GM23338 (cell line): ENCODE data around the gene TGFB3. TPM values are rescaled to one million over a fixed set of nuclear protein-coding genes. Genes with fewer than 3 reads are reported as not detected.

Experiments used
- ATAC-seq: fragments of 200-7000 bp; cut with Tn5 transposase; 3 replicates; pipeline ENCODE4 v1.9.1; 2020
- DNase-seq: peaks from one replicate; pipeline ENCODE4 v3.0.0-alpha.2; 2015; ENCODE audit warnings: low spot score
- H2AFZ ChIP-seq: fragments of 200-600 bp; sonication (generic); 2 replicates; pipeline ENCODE4 v1.8.0; 2016; ENCODE audit warnings: antibody characterized with exemption, mild to moderate bottlenecking, moderate library complexity
- H3F3A ChIP-seq: fragments of 200-600 bp; sonication (generic); replicated peaks from 2 replicates; pipeline ENCODE4 v1.8.0; 2017; ENCODE audit warnings: antibody characterized with exemption, mixed run types, low read depth
- H3K27ac ChIP-seq: fragments of 200-600 bp; sonication (generic); 2 replicates; pipeline ENCODE4 v1.6.1; 2016; ENCODE audit warnings: low read depth
- H3K27me3 ChIP-seq: fragments of 200-600 bp; sonication (generic); 2 replicates; pipeline ENCODE4 v1.8.0; 2016; ENCODE audit warnings: mild to moderate bottlenecking, mixed run types, moderate library complexity; ENCODE audit not compliant: insufficient read depth
- H3K36me3 ChIP-seq: fragments of 200-600 bp; sonication (generic); 2 replicates; pipeline ENCODE4 v1.8.0; 2016; ENCODE audit warnings: mild to moderate bottlenecking; ENCODE audit not compliant: insufficient read depth
- H3K4me1 ChIP-seq: fragments of 200-600 bp; sonication (generic); 2 replicates; pipeline ENCODE4 v1.8.0; 2016; ENCODE audit warnings: mild to moderate bottlenecking, moderate library complexity; ENCODE audit not compliant: insufficient read depth
- H3K4me2 ChIP-seq: fragments of 200-600 bp; sonication (generic); 2 replicates; pipeline ENCODE4 v1.7.1; 2017; ENCODE audit warnings: mixed run types
- H3K4me3 ChIP-seq: fragments of 200-600 bp; sonication (generic); 2 replicates; pipeline ENCODE4 v1.6.1; 2016; ENCODE audit warnings: mixed run types
- H3K79me2 ChIP-seq: fragments of 200-600 bp; sonication (generic); replicated peaks from 2 replicates; pipeline ENCODE4 v1.8.0; 2017; ENCODE audit warnings: mild to moderate bottlenecking; ENCODE audit not compliant: insufficient read depth
- H3K9me2 ChIP-seq: fragments of 200-600 bp; sonication (generic); 2 replicates; pipeline ENCODE4 v1.8.0; 2017; ENCODE audit not compliant: insufficient read depth
- H4K20me1 ChIP-seq: fragments of 200-600 bp; sonication (generic); replicated peaks from 2 replicates; pipeline ENCODE4 v1.8.0; 2017; ENCODE audit warnings: mild to moderate bottlenecking; ENCODE audit not compliant: insufficient read depth
- H3K27ac Mint-ChIP-seq: 2 replicates; pipeline ENCODE4 v1.8.0; 2020; ENCODE audit warnings: inconsistent platforms, mild to moderate bottlenecking, moderate library complexity, mixed read lengths
- H3K27me3 Mint-ChIP-seq: 3 replicates; pipeline ENCODE4 v1.8.0; 2022; ENCODE audit warnings: low read depth, mild to moderate bottlenecking, moderate library complexity, mixed read lengths, inconsistent platforms; ENCODE audit not compliant: insufficient read depth, poor library complexity
- H3K36me3 Mint-ChIP-seq: 3 replicates; pipeline ENCODE4 v1.8.0; 2021; ENCODE audit warnings: low read depth, mild to moderate bottlenecking, inconsistent platforms, moderate library complexity, mixed read lengths
- H3K4me1 Mint-ChIP-seq: 3 replicates; pipeline ENCODE4 v1.8.0; 2020; ENCODE audit warnings: mild to moderate bottlenecking, inconsistent platforms, mixed read lengths
- H3K4me3 Mint-ChIP-seq: 3 replicates; pipeline ENCODE4 v1.8.0; 2021; ENCODE audit warnings: moderate library complexity, mild to moderate bottlenecking, inconsistent platforms, mixed read lengths
- H3K9me3 Mint-ChIP-seq: 3 replicates; pipeline ENCODE4 v1.8.0; 2020; ENCODE audit warnings: moderate library complexity, mild to moderate bottlenecking, inconsistent platforms, mixed read lengths
- CREB1 ChIP-seq: fragments of 250-450 bp; sonication (Bioruptor Pico); IDR thresholded peaks from 2 replicates; pipeline ENCODE4 v1.5.0; 2020; ENCODE audit warnings: low read depth, mild to moderate bottlenecking, moderate library complexity
- EZH2 ChIP-seq: fragments of 200-600 bp; sonication (generic); IDR thresholded peaks from one replicate; pipeline ENCODE4 v1.8.0; 2017; ENCODE audit warnings: antibody characterized with exemption, mild to moderate bottlenecking, low read depth; ENCODE audit not compliant: unreplicated experiment
- STAT1 ChIP-seq: IDR thresholded peaks from one replicate; pipeline ENCODE4 v1.6.1; 2016; ENCODE audit warnings: antibody characterized with exemption; ENCODE audit not compliant: unreplicated experiment
- polyA plus RNA-seq: library from polyadenylated mRNA; unstranded; fragments of >200 nt; fragmentation: Nextera tagmentation; extraction: Ambion mirVana; gene quantifications from 2 replicates; pipeline ENCODE4 v1.2.1, GENCODE V29; 2016
- total RNA-seq: library from RNA; depleted of rRNA; stranded (reverse); fragments of >200 nt; shearing (Covaris generic); gene quantifications from 2 replicates; pipeline ENCODE4 v1.2.3, GENCODE V29; 2014
- TF ChIP-seq, protein P1 (sequence below): fragments of 250-450 bp; sonication (Bioruptor Pico); IDR thresholded peaks from 2 replicates; pipeline ENCODE4 v1.5.0; 2020; ENCODE audit warnings: mild to moderate bottlenecking, moderate library complexity
- TF ChIP-seq, protein P2 (sequence below): IDR thresholded peaks from 2 replicates; pipeline ENCODE4 v1.6.1; 2016; ENCODE audit warnings: antibody characterized with exemption

The TGFB3 gene
- total and polyA plus RNA-seq, 2 experiments from 2014 or later = 0.17 to 0.87 TPM

DNA sequence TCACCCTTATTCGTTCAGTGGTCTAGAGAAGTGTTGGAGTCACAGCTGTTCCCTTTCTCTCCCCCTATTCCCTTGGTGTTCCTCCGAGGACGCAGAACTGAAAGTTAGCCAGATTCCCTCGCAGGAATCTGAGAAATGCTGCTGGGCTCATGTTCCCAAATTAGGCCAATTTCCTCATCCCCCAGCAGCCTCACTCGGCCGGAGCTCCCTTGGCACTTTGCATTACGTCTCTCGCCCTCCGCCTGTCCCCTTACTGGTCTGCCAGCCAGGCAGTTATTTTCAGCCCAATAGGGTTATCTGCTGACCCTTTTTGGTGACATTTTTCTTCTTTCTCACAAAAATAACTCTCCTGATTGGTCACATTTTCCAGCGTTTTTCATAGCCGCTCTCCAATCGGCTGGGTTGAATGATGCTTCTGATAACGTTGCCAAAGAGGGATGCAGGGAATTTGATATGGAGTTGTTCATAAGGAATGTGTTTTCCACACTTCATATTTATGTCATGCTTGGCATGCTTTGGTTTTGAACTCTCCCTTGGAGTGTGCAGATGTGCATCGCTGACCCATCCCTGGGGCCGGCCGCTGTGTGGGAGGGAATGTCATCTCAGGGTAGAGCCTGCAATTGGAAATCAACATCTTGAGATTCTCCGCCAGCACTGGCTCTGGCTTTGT lies 13.7 kb upstream of the TGFB3 start (continued):
- TF ChIP-seq, protein P1, sequence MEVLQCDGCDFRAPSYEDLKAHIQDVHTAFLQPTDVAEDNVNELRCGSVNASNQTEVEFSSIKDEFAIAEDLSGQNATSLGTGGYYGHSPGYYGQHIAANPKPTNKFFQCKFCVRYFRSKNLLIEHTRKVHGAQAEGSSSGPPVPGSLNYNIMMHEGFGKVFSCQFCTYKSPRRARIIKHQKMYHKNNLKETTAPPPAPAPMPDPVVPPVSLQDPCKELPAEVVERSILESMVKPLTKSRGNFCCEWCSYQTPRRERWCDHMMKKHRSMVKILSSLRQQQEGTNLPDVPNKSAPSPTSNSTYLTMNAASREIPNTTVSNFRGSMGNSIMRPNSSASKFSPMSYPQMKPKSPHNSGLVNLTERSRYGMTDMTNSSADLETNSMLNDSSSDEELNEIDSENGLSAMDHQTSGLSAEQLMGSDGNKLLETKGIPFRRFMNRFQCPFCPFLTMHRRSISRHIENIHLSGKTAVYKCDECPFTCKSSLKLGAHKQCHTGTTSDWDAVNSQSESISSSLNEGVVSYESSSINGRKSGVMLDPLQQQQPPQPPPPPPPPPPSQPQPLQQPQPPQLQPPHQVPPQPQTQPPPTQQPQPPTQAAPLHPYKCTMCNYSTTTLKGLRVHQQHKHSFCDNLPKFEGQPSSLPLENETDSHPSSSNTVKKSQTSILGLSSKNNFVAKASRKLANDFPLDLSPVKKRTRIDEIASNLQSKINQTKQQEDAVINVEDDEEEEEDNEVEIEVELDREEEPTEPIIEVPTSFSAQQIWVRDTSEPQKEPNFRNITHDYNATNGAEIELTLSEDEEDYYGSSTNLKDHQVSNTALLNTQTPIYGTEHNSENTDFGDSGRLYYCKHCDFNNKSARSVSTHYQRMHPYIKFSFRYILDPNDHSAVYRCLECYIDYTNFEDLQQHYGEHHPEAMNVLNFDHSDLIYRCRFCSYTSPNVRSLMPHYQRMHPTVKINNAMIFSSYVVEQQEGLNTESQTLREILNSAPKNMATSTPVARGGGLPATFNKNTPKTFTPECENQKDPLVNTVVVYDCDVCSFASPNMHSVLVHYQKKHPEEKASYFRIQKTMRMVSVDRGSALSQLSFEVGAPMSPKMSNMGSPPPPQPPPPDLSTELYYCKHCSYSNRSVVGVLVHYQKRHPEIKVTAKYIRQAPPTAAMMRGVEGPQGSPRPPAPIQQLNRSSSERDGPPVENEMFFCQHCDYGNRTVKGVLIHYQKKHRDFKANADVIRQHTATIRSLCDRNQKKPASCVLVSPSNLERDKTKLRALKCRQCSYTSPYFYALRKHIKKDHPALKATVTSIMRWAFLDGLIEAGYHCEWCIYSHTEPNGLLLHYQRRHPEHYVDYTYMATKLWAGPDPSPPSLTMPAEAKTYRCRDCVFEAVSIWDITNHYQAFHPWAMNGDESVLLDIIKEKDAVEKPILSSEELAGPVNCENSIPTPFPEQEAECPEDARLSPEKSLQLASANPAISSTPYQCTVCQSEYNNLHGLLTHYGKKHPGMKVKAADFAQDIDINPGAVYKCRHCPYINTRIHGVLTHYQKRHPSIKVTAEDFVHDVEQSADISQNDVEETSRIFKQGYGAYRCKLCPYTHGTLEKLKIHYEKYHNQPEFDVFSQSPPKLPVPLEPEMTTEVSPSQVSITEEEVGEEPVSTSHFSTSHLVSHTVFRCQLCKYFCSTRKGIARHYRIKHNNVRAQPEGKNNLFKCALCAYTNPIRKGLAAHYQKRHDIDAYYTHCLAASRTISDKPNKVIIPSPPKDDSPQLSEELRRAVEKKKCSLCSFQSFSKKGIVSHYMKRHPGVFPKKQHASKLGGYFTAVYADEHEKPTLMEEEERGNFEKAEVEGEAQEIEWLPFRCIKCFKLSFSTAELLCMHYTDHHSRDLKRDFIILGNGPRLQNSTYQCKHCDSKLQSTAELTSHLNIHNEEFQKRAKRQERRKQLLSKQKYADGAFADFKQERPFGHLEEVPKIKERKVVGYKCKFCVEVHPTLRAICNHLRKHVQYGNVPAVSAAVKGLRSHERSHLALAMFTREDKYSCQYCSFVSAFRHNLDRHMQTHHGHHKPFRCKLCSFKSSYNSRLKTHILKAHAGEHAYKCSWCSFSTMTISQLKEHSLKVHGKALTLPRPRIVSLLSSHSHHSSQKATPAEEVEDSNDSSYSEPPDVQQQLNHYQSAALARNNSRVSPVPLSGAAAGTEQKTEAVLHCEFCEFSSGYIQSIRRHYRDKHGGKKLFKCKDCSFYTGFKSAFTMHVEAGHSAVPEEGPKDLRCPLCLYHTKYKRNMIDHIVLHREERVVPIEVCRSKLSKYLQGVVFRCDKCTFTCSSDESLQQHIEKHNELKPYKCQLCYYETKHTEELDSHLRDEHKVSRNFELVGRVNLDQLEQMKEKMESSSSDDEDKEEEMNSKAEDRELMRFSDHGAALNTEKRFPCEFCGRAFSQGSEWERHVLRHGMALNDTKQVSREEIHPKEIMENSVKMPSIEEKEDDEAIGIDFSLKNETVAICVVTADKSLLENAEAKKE (CRISPR knock-in tag) = no peak
- no peak for TF ChIP-seq EZH2
- TF ChIP-seq STAT1 = no peak

DNA sequence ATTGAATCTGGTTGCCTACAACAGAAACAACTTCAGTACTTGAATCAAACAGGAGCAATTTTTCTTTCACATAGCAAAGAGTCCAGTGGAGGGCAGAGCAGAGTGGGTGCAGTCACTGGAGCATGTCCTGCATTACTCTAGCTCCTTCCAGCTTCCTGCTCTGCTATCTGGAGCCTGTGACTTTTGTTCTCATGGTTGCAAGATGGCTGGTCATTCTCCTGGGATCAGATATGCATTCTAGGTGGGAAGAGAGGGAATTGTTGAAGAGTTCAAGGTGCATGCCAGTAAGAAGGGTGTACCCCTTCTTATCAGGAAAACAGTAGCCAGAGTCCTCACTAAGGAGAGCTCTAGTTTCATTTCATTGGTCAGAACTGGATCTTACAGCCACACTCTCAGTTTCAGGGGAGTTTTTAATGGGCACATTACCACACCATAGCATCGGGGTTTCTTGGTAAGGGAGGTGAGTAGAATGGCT lies 11.8 kb upstream of the TGFB3 start:
- no peak overlapping the region for H3K4me3 ChIP-seq
- H3K27me3 ChIP-seq = no peaks in the 10 kb centered on the region
- H3F3A ChIP-seq = no peaks in the 10 kb centered on the region
- Mint-ChIP-seq H3K36me3 (no peaks in the 10 kb centered on the region), H3K4me3 (no peak overlapping the region), H3K4me1 (no peaks in the 10 kb centered on the region), H3K27ac (no peak overlapping the region), H3K27me3 (no peaks in the 10 kb centered on the region), H3K9me3 (no peaks in the 10 kb centered on the region)
- H3K9me2 ChIP-seq = no peaks in the 10 kb centered on the region
- H3K79me2 ChIP-seq = no peaks in the 10 kb centered on the region
- H4K20me1 ChIP-seq = no peaks in the 10 kb centered on the region; the same call in 1 of the 2 replicates
- no peak overlapping the region for H3K4me2 ChIP-seq
- DNase-seq (no peak), ATAC-seq (no peak)
- H2AFZ ChIP-seq = no peak overlapping the region
- H3K36me3 ChIP-seq = no peaks in the 10 kb centered on the region
- H3K27ac ChIP-seq = no peak overlapping the region
- H3K4me1 ChIP-seq = no peaks in the 10 kb centered on the region
- TF ChIP-seq, protein P1 (CRISPR knock-in tag) = no peak
- TF ChIP-seq CREB1 (CRISPR knock-in tag) (no peak), EZH2 (no peak), STAT1 (no peak)
- TF ChIP-seq, protein P2, sequence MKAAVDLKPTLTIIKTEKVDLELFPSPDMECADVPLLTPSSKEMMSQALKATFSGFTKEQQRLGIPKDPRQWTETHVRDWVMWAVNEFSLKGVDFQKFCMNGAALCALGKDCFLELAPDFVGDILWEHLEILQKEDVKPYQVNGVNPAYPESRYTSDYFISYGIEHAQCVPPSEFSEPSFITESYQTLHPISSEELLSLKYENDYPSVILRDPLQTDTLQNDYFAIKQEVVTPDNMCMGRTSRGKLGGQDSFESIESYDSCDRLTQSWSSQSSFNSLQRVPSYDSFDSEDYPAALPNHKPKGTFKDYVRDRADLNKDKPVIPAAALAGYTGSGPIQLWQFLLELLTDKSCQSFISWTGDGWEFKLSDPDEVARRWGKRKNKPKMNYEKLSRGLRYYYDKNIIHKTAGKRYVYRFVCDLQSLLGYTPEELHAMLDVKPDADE = no peak
